Tibial artery (tissue), 4 donors: ENCODE measurements around the gene ITIH4.

Experiments
- DNase-seq, 2 donors: peaks; one replicate each; pipeline ENCODE4 v3.0.0-alpha.2; 2019
- H3K27ac ChIP-seq, 2 donors: fragments of 200-600 bp; sonication (generic) in 1 of 2; 1 replicate in 1 of 2; 2 replicates in 1 of 2; pipeline ENCODE4 v1.5.1; 2018 to 2019; ENCODE audit warnings: mild to moderate bottlenecking in 1 of 2
- H3K27me3 ChIP-seq, 2 donors: fragments of 200-600 bp; sonication (generic) in 1 of 2; one replicate each; pipeline versions ENCODE4 v1.5.1 to v1.6.0; 2016 to 2019
- H3K36me3 ChIP-seq, 3 donors: fragments of 200-600 bp; sonication (generic) in 2 of 3; one replicate each; pipeline ENCODE4 v1.5.1; 2016 to 2019; ENCODE audit warnings: mild to moderate bottlenecking in 2 of 3
- H3K4me1 ChIP-seq, 4 donors: fragments of 200-600 bp; sonication (generic) in 2 of 4; 1 replicate in 3 of 4; 2 replicates in 1 of 4; pipeline ENCODE4 v1.5.1; 2016 to 2019
- H3K4me3 ChIP-seq, 2 donors: fragments of 200-600 bp; sonication (generic) in 1 of 2; 1 replicate in 1 of 2; 2 replicates in 1 of 2; pipeline ENCODE4 v1.5.1; 2018 to 2019; ENCODE audit warnings: mild to moderate bottlenecking in 2 of 2
- H3K9me3 ChIP-seq, 3 donors: fragments of 200-600 bp; sonication (generic) in 1 of 3; one replicate each; pipeline ENCODE4 v1.5.1; 2016 to 2019
- CTCF ChIP-seq, 2 experiments: fragments of 200-600 bp in 1 of 2; fragments of 450-650 bp in 1 of 2; IDR thresholded peaks; one replicate each; pipeline ENCODE4 v1.5.1; 2017 to 2019; ENCODE audit warnings: antibody characterized with exemption in 2 of 2, mild to moderate bottlenecking in 1 of 2, moderate library complexity in 1 of 2
- intact Hi-C: fragments of 100-400 bp; cut with DNase I; formaldehyde crosslinking; loops from one replicate; pipeline ENCODE4 v1.15.0; 2023; ENCODE audit warnings: low total_unique reads

ITIH4 gene

DNA sequence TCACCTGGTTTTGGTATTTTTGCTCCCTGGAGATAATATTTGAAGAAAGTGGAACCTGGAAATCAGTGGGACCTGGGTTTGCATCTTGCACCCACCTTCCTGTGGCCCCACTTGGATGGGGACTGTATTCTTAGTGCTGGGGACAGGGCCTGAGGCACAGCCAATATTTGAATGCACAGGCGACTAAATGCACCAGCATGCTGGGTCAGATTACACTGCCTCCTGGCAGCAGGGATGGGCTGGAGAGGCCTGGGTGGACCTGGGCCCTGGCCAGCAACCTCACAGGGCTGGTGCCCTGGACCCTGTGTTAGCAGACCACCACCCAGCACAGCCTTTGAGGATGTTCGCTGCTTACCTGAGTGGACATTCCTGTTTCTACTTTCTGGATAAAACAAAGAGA, 10.5 kb downstream of the ITIH4 start:
- TF ChIP-seq CTCF (IDR thresholded peaks at IDR 0.05), result no peak
- Histone ChIP-seq H3K9me3 (no peaks in the 10 kb centered on the region), H3K27me3 (no peaks in the 10 kb centered on the region), H3K4me1 (no peaks in the 10 kb centered on the region), H3K4me3 (no peak overlapping the region), H3K27ac (no peak overlapping the region), H3K36me3 (peaks cover 60 to 85% (median 65%) of the 10 kb centered on the region in 3 donors)
- intact Hi-C loops, result loop anchor here (10.0 kb wide), 1 partner anchor 45 kb away; the partner anchor contains the start of genes ITIH1 and NEK4
- no peak for DNase-seq

DNA sequence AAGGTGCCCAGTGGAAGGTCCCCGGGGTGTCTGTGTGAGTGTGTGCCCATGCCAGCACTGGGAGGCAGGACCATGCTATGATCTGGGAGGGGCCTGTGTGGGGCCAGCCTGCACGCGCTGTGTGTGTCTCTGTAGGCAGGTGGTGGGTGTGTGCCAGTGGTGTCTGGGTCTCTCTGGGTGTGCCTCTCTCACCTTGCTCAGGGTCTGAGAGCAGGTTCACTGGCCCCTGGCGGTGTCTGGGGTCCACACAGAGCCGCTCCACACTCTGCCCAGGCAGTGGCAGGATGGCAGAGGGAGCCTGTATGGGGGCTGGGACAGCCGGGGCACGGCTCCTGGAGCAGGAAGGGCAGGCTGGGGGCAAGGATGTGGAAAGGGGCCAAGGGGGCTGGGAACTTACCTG, 12.6 kb downstream of the ITIH4 start:
- no peak for TF ChIP-seq CTCF (IDR thresholded peaks at IDR 0.05)
- no peaks in the 10 kb centered on the region for H3K9me3 ChIP-seq
- no peaks in the 10 kb centered on the region for H3K4me1 ChIP-seq
- H3K36me3 ChIP-seq, result peaks cover 39 to 65% (median 44%) of the 10 kb centered on the region in 3 donors
- intact Hi-C loops, result no loop called here
- DNase-seq, result no peak
- no peak overlapping the region for H3K27ac ChIP-seq
- no peaks in the 10 kb centered on the region for H3K27me3 ChIP-seq
- H3K4me3 ChIP-seq, result no peak overlapping the region

- peaks cover 33 to 59% (median 38%) of the 10 kb centered on the region in 3 donors for H3K36me3 ChIP-seq
- no peak for TF ChIP-seq CTCF (IDR thresholded peaks at IDR 0.05)
- H3K9me3 ChIP-seq, result no peaks in the 10 kb centered on the region
- H3K27ac ChIP-seq, result no peak overlapping the region
- intact Hi-C loops, result no loop called here
- DNase-seq, result no peak
- no peaks in the 10 kb centered on the region for H3K27me3 ChIP-seq
- no peaks in the 10 kb centered on the region for H3K4me1 ChIP-seq
- no peak overlapping the region for H3K4me3 ChIP-seq
Observed at GRCh38 chr3:52817221-52817620, 13.3 kb downstream of the ITIH4 start.

GRCh38 chr3:52816654-52817053, 13.8 kb downstream of the ITIH4 start:
- Histone ChIP-seq H3K4me1 (no peaks in the 10 kb centered on the region), H3K27ac (no peak overlapping the region), H3K9me3 (no peaks in the 10 kb centered on the region), H3K4me3 (no peak overlapping the region), H3K27me3 (no peaks in the 10 kb centered on the region), H3K36me3 (peaks cover 27 to 56% (median 37%) of the 10 kb centered on the region in 3 donors)
- no peak for DNase-seq
- intact Hi-C loops, result no loop called here
- TF ChIP-seq CTCF (IDR thresholded peaks at IDR 0.05), result no peak

DNA sequence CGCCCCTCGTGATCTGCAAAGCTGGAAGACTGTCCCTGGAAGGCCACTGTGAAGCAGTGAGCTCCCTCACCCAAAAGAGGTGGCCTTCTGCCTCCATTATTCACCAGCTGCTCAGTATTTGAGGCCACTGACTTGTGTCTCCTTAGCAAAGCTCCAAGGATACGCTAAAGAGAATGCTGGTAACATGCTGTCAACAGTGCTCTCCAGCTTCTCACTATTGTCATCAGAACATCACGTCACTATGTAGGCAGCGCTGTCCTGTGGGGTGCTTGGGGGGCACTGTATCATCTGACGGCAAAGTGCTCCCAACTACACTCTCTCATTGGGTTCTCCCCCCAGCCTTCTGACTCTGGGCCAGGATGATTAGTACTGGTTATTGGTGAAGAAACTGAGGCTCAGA, 14.3 kb downstream of the ITIH4 start:
- no peak for TF ChIP-seq CTCF (IDR thresholded peaks at IDR 0.05)
- no peak for DNase-seq
- no peak overlapping the region for H3K27ac ChIP-seq
- intact Hi-C loops, result no loop called here
- H3K36me3 ChIP-seq, result peaks cover 23 to 52% (median 37%) of the 10 kb centered on the region in 3 donors
- no peaks in the 10 kb centered on the region for H3K9me3 ChIP-seq
- no peak overlapping the region for H3K4me3 ChIP-seq
- H3K27me3 ChIP-seq, result no peaks in the 10 kb centered on the region
- H3K4me1 ChIP-seq, result no peaks in the 10 kb centered on the region

- Histone ChIP-seq H3K36me3 (peaks cover 4 to 28% (median 16%) of the 10 kb centered on the region in 3 donors), H3K9me3 (no peaks in the 10 kb centered on the region), H3K4me3 (no peak overlapping the region), H3K27me3 (no peaks in the 10 kb centered on the region), H3K4me1 (no peaks in the 10 kb centered on the region), H3K27ac (no peak overlapping the region)
- no peak for DNase-seq
- intact Hi-C loops, result no loop called here
- TF ChIP-seq CTCF (IDR thresholded peaks at IDR 0.05), result no peak
Observed at GRCh38 chr3:52813810-52814209, 16.7 kb downstream of the ITIH4 start.
